Epithelial cell of proximal tubule (primary cell): ENCODE data around the gene MOB1B. TPM values are rescaled to one million over a fixed set of nuclear protein-coding genes. Genes with fewer than 3 reads are reported as not detected.

Experiments
- DNase-seq: peaks from one replicate; pipeline ENCODE4 v3.0.0-alpha.2; 2011; ENCODE audit warnings: low read depth
- H3K4me3 ChIP-seq: 2 replicates; pipeline ENCODE4 v1.5.1; 2011; ENCODE audit warnings: low read depth, mild to moderate bottlenecking, low read length
- CTCF ChIP-seq: conservative IDR thresholded peaks from 2 replicates; pipeline ENCODE4 v1.5.1; 2012; ENCODE audit warnings: low read depth, mild to moderate bottlenecking, low read length
- total RNA-seq: library from RNA; depleted of rRNA; stranded (reverse); fragments of >200 nt; gene quantifications from 2 replicates; pipeline ENCODE4 v1.2.3, GENCODE V29; 2015

Gene MOB1B
- total RNA-seq, 1 donor from 2014 or later, result 8.3 TPM

DNA sequence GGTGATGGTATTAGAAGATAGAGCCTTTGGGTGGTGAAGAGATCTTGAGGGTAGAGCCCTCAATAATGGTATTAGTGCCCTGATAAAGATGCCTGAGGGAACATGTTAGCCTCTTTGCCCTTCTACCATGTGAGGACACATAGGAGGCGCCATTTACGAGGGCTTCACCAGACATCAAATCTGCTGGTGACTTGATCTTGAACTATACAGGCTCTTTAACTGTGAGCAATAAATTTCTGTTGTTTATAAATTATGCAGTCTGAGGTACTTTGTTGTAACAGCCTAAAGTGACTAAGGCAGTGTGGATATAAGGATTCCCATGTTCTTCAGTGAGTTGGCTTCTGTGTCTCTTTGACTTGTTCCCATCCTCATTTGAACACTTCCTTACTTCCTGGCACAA lies 11.8 kb downstream of the MOB1B start:
- no peak for DNase-seq
- TF ChIP-seq CTCF, result no peak
- no peak overlapping the region for H3K4me3 ChIP-seq

DNA sequence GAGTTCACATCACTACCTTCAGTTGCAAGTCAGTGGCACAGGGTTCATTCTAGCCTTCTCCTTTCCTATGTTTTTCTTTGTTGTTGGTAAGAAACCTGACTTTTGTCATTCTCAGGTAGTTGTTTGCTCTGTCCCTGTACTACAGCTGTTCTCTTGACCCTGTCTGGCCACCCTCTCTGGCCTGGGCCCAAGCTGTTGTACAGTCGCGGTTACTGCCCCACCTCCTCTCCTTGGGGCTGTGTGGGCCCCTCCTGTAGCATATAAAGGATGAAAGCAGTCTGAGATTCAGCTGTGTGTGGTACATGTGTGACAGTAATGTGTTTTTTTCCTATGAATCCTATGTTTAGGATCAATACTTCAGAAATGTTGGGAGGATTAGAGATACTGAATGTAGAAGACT lies 12.5 kb downstream of the MOB1B start:
- no peak for DNase-seq
- no peak overlapping the region for H3K4me3 ChIP-seq
- TF ChIP-seq CTCF, result no peak

- no peak for TF ChIP-seq CTCF
- no peak overlapping the region for H3K4me3 ChIP-seq
- DNase-seq, result no peak
These were observed 13.1 kb downstream of the MOB1B start for GRCh38 chr4:70915036-70915815.

DNA sequence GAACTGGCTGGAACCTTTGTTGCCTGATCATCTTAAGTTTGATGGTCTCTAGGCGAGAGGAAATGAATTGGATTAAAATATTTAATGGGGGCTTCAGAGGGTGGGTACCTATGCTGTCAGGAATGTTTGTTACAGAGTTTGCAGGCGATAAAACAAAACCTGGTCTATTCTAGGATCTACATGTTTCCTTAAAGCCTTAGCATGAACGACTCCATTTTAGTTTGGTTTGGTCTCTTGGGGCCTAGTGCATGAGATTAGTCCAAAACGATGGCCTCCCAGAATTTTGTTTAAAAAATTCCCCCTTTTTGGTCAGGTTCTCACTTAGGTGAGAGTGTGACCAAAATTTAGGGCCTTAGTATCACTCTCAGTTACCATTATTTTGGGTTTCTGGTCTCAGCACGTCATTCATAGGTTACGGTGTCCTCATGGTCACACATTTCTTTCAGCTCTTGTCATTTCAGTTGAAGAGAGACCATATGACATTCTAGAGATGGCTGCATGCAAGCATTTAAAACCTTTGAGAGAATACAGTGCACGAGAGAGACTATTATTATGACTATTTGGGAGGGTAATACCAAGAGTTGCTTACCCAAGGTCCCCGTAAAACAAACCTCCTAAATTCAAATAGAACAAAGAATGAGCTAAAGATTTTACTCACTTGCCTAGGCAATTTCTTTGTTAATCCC lies 13.8 kb downstream of the MOB1B start:
- no peak for TF ChIP-seq CTCF
- no peak for DNase-seq
- no peak overlapping the region for H3K4me3 ChIP-seq

DNA sequence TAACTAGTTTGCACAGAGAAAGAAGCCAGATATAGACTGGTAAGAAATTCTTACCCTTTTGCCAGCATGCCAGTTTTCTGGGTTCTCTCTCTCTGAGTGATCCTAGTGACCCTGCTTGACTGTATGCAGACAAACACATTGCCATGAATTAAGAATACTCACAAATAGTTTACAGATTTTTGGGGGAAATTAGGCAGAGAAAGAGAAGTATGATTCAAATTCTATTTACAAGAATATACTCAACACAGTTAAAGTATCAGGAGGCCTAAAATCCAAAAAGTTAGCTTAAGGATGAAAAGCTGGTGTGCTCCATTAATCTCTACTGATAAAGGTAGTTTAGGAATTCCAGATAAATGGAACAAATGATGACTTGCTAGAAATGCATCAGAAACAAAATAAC lies 18.4 kb downstream of the MOB1B start:
- no peak for TF ChIP-seq CTCF
- H3K4me3 ChIP-seq, result no peak overlapping the region
- no peak for DNase-seq

- TF ChIP-seq CTCF, result no peak
- H3K4me3 ChIP-seq, result no peak overlapping the region
- no peak for DNase-seq
These were observed 23.2 kb downstream of the MOB1B start for GRCh38 chr4:70925418-70925817.
